HG03159 (cell line): ENCODE results near the gene TMEFF1.

Source experiments
- ATAC-seq: cut with Tn5 transposase; IDR thresholded peaks from one replicate; pipeline ENCODE4 v1.9.1; 2021; ENCODE audit warnings: mild to moderate bottlenecking, moderate library complexity; ENCODE audit not compliant: unreplicated experiment

TMEFF1 gene

DNA sequence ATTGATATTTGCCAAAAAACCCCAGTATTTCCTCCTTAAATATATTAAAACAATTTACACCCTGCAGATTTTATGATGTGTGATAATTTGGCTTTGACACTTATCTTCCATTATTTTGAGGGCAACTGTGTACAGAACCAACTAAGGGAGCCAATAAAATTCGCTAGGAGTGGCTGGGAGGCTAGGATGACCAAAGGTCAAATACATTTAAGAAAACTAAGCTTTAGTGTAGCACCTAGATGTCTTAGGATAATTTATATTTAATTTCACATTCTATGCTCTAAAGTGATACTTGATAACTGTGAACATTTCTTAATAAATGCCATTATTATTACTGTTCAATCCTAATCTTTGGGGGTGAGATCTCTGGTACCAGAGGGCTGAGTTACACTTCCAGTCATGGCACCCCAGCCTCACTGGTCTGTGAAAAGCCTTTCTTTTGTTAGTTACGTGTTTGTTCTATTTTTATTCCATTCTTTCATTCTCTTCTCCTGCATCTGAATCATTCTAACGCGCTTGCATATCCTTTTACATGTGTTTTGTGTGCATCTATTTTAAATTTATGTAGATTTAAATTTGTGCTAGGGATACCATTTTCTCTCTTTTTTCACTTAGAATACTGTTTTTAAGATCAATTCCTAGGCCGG is 26.9 kb upstream of the TMEFF1 start:
- ATAC-seq = no peak

DNA sequence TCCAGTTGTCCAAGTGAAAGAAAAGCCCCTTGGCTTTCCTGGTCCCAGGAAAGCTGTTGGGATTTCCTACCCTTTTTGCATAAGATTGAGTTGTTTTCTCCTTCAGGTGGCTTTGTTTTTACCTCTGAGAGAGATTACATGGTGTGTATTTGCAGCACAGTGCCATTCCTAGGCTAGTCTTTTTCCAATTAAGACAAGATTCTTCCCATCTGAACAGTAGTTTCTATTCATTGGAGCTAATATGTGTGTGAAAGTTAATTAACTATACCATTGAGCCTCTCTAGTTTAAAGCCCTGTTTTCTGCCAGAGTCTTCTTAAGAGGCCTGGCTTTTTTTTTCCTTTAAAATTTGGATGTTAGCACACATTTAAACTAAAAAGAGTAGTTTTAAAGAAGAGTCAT is 25.9 kb upstream of the TMEFF1 start:
- no peak for ATAC-seq

DNA sequence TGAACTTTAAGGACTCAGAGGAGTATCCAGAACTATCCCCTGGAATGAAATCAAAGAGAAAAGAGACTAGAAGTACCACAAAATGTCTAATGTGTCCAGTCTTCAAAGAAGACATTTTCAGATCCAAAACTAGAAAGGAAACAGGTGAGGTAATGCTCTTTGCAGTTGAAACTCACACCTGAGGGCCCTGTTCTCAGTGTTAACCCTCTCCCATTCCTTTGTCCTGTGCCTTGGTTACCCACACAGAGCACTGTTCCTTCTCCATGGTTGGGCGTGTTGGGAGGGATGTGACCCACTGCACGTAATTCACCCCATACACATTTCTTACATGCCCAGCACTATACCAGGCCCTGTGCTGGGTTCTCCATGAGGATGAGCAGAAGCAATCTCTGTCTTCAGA is 24.7 kb upstream of the TMEFF1 start:
- no peak for ATAC-seq

DNA sequence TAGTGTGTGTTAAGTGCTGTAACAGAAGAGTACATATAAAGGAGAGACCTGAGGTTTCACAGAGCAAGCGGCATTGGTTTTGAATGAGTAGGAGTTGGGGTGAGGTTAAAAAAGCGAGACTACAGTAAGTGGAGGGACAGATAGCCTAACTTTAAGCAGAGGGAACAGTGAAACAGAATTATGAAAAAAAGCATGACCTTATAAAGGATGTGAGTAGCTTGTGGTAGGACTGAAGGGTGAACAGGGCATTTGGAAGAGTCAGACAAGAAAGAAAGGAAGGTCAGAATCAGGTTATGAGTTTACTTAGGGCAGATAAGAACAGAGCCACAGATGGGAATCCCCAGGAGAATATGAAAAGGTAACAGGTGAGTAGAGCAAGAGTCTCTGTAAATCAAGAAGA is 23.5 kb upstream of the TMEFF1 start:
- ATAC-seq = peak; percentile 68

DNA sequence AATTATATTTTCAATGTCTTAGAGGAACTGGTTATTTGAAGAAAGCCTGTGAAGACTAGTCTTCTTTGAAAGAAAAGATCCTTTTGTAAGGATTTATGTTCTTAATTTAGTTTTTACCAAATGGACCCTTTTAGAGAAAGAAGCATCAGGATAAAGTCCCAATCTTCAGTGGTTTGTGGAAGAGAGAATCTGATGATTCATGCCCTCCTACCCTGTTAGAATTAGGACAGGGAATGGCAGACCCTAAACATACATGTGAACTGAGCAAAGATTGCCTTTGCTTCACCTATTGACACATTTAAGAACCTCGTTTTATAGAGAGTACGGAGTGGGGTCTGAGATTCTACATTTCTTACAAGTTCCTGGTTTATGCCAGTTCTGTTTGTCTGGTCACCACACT is 20.1 kb upstream of the TMEFF1 start:
- ATAC-seq = no peak

DNA sequence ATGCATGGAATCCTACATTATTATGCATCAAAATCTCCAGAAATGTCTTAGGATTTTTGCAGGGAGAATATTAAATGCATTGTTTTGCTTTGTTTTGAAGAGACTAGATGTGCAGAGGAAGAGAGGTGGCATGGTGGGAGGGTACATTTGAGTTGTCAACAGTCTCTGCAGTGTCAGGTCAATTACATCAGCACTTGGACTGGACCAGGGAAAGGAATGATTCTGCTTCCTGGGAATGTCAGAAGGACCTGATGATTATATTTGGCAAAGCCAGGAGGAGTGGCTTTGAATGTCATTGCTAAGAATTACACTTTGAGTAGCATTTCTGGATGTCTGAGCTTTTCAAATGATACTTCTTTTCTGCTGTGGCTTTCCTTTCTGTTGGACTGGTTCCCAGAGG is 17.5 kb upstream of the TMEFF1 start:
- no peak for ATAC-seq

DNA sequence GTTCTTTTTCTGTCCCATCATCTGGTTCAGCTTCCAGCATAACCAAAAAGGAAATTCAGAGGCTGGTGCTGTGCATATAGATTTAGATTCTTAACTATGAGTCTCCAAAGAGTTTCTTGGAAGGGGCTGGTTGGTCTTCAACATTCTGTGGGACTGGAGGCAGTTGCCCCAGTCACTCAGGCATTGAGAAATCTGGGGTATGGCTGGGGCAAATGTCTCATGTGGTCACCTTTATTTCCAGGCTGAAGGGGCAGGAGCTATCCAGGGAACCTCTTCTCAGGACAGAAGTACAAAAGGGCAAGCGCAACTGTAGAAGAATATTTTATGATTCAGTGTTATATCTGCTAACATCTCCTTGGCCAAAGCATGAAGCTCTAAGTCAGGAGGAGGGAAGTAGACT is 15.4 kb upstream of the TMEFF1 start:
- ATAC-seq = no peak

DNA sequence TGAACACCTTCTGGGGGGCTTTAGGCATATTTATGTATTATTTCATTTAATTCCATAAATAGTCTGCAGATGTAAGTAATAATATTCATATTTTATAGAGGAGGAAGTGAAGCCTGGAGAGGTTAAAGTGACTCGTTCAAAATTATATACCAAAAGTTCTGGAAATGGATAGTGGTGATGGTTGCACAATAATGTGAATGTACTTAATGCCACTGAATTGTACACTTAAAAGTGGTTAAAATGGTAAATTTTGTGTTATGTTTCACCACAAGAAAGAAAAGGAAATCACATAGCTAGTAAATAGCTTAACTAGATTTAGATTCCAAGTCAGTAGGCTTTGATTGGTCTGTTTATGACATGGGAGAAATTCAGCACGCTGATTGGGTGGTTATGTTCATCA is 13.0 kb upstream of the TMEFF1 start:
- no peak for ATAC-seq

DNA sequence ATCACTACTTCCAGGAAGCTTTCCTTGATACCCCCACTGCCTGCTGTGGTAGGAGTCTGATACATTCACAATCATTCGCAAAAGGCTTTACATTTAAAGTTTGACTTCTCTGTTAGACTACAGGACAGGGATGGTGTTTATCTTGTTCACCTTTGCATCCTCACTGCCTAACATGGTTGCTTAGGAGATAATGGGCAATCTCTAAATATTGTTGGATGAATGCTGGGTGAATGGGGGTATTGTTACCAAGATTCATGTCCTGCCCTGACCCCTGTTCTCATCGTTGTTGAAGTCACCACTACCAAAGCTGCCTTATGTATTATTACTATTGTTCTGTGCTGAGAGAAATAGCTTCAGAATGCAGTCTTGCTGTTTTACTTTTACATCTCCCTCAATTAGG is 7.7 kb upstream of the TMEFF1 start:
- ATAC-seq = no peak

DNA sequence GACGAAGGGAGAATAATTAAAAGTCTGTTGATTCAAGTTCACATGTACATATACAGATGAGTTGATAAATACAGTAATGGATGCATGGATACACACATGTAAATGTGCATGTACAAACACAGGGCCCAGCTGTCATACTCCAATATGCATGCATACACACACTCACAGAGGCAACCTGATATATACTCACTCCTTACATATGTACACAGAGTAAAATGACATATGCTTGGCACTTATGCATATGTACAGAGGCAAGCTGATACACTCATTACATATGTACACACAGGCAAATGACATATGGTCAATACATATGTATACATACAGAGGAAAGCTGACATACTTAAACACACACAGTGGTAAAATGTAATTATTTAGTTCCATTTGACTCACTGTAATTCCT is 7.2 kb upstream of the TMEFF1 start:
- ATAC-seq = no peak

DNA sequence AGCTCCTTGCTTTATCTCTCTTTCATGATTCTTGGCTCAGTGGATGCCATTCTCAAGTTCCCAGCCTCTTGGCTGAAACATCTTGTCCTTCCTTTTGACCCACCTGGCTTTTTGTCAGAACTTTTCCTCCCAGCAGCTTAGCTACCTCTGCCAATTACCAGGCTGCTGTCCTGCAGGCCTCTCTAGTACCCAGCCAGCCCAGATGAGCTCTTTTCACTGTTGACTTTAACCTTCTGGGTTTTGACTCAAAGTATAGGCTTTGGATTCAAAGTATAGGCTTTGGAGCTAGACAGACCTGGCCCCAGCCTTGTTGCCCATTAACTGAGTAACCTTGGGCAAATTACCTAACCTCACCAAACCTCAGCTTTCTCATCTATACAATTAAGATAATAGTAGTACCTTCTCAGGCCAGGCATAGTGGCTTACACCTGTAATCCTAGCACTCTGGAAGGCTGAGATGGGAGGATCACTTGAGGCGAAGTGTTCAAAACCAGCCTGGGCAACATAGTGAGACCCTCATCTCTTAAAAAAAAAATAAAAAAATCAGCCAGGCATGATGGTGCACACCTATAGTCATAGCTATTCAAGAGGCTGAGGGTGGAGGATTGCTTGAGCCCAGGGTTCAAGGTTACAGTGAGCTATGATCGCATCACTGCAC is 6.6 kb upstream of the TMEFF1 start:
- ATAC-seq = no peak

DNA sequence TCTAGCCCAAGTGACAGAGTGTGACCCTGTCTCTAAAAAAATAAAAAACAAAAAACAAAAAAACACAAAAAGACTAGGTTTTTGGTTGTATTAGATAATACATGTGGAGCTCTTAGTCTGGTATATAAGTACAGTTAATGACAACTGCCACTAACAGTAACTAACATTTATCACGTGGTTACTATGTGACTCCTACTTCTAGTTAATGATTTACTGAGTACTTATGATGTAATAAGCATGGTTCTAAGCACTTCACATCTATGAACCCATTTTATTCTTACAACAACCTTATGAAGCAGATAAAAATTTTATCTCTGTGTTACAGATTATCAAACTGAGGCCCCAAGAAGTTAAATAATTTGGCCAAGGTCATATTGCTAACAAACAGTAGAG is 6.1 kb upstream of the TMEFF1 start:
- peak; percentile 68 for ATAC-seq

DNA sequence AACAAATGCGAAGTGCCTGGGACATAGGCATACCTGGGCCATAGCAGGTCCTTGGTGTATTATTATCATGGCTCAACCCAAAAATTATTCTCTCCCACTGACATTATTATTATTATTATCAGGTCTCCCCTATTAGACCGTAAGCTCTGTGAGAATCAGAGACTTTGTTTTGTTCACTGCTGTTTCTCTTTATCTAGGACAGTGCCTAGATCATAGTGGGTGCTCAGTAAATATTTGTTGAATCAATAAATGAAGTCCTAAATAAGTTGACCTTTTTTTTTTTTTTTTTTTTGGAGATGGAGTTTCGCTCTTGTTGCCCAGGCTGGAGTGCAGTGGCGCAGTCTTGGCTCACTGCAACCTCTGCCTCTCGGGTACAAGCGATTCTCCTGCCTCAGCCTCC is 4.9 kb upstream of the TMEFF1 start:
- ATAC-seq = no peak

DNA sequence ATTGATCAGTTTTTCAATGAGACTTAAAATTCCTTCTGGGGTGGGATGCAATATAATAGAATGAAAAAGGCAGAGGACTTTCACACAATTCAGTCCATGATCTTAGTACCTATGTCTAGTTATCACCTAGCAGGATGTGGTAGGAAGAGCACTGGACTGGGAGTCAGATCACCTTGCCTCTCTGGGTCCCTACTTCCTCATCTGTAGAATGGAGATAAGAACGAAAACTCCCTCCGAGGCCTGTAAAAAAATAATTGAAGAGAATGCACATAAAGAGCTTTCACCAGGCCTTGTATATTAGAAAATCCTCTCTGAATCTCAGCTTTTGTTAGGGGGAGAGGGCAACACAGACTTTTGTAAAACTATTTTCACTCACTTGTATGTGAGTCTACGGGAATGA is 681 bp upstream of the TMEFF1 start:
- ATAC-seq = no peak

DNA sequence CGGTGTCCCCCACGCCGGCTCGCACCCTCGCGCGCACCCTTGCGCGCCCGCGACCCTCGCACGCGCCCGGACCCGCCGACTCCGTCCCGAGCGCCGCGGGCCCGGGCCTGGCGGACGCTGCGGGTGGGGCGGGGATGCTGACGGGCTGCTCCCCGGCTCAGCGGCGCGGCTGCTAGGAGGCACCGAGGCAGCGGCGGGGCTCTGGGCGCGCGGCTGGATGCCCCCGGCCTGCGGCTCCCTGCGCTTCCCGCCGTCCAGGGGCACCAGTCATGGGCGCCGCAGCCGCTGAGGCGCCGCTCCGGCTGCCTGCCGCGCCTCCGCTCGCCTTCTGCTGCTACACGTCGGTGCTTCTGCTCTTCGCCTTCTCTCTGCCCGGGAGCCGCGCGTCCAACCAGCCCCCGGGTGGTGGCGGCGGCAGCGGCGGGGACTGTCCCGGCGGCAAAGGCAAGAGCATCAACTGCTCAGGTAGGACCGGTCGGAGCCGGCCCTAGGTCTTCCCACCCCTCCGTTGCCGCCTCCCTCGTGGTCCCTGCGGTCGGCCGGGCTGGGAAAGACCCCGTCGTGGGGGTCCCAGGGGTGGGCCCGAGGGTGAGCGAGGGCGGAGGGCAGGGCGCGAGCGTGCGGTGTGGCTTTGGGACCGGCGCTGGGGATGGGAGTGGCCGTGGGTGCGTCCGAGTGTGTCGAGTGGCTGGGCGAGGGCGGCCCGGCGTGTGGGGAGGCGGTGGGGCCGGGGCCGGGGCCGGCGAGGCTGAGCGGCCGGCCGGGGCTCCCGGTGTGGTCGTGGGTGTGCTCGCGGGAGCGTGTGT is 530 bp downstream of the TMEFF1 start:
- ATAC-seq = peak; percentile 63

DNA sequence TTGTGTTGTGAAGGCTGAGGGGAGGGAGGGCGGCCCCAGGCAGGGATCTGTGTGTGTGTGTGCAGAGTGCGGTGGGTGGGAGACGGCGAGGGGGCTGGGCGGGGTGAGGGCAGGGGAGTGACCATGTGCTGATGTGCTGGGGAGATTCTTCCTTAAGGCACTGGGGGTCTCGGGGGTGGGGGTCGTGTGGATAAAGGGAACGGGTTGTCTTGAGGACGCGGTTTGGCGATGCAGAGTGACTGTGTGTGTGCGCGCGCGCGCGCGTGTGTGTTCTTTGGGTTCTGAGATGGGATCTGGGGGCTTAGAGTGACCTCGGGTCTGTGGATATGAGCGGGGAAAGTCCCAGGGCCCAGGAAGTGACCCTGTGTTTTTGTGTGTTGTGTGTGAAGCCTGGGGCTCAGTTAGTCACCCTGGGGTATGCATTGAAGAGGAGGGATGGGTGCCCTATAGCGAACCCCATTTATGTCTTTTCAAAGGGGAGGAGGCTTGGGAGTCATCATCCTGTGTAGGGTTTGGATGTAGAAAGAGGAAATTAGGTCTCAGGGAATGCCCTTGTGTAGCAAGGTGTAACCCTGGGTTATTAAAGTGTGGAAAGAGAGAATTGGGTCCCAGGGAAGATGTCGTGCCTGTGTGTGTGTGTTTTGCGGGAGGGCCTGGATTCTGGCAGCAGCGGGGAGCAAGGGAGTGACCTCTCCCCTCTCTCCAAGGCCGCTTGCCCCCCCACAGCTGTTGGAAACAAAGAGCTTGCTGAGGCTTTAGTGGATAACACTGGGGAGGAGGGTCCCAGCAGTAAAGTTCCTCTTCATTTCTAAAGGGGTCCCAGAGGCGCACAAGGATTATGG is 1.4 kb downstream of the TMEFF1 start:
- ATAC-seq = no peak

DNA sequence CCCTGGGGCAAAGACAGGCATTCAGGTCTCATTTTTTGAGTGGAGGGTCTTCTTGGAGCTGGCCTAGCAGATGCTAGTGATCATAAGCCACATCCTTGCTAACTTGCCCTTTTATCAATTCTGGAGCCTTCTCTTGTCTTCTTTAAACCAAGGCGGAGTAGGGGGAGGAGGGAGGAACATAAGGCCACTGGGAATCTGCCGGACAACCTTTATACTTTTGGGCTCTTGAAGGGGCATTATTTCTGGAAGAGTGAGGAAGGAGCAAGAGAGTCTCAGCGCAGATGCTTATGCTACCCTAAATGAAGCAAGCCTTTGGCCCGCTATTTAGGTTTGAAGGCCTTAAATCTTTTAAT is 2.0 kb downstream of the TMEFF1 start:
- no peak for ATAC-seq

DNA sequence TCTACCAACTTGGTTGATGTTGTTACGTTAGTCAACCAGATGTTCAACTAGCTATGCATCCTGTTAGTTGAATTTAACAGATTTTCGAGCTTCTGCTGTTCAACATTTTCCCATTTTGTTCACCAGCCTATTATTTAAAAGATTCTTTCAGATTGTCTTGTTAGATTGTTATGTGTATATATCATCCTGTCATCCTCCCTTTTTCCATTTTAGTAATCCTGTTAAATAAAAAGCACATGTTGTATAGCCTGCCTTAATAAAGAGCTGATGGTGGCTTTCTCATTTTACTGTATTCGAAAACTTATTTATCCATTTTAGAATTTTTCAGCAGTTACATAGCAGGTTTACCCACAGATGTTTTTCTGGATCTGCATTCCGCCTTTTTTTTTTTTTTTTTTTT is 4.3 kb downstream of the TMEFF1 start:
- no peak for ATAC-seq

DNA sequence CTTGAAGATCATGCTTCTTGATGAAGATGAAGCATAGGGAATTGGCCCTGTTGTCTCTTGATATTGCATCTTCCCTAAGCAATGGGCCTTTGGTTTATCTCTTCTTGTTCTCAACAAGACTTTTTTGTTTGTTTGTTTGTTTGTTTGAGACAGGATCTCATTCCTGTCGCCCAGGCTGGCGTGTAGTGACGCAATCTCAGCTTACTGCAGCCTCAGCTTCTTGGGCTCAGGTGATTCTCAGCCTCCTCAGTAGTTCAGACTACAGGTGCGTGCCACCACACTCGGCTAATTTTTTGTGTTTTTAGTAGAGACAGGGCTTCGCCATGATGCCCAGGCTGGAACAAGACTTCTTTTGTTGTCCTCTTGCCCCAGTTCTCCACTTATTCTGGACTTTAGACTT is 5.2 kb downstream of the TMEFF1 start:
- ATAC-seq = no peak

DNA sequence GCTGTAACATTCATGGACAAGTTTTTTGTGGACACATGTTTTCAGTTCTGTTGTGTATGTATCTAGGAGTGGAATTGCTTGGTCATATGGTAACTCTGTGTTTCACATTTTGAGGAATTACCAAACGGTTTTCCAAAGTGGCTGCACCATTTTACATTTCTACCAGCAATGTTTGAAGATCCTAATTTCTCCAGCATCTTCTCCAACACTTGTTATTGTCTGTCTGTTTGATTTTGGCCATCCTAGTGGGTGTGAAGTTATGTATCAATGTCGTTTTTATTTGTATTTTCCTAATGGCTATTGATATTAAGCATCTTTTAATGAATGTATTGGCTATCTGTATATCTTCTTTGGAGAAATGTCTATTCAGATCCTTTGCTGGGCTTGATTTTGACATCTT is 6.9 kb downstream of the TMEFF1 start:
- ATAC-seq = no peak

DNA sequence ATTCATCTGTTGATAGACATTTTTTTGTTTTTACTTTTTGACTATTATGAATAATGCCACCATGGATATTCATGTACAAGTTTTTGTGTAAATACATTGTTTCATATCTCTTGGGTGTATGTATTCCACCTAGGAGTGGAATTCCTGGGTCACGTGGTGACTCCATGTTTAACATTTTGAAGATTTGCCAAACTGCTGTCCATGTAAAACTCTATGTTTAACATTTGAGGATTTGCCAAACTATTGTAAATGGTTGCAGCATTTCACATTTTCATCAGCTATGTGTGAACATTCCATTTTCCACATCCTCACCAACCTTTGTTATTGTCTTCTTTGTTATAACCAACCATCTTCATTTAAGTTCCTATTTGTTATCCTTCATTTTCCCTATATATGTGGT is 12.2 kb downstream of the TMEFF1 start:
- no peak for ATAC-seq
